Measurements from ENCODE around the gene RBFOX2.

RBFOX2 gene

GRCh38 chr22:35861451-35861850, 167.2 kb downstream of the RBFOX2 start:
- DNase-seq (ENCODE audit: low read depth) = no peak

DNA sequence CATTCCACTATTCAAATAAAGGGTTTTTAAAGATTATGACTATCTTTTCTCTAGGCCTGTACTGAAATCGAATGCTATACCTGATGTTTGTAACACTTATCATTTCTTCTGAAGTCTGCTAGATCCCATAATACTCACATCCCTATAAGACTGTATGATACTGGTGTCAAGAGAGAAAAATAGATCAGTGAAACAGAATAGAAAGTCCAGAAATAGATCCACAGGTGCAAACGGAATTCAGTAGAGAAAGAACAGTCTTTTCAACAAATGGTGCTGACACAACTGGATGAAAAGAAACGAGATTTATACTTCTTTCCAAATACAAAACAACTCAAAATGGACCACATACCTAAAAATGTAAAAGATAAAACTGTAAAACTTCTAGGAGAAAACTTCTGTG, 167.8 kb downstream of the RBFOX2 start:
- no peak for DNase-seq (ENCODE audit: low read depth)

GRCh38 chr22:35860087-35860733, 168.4 kb downstream of the RBFOX2 start:
- DNase-seq (ENCODE audit: low read depth) = no peak

- no peak for DNase-seq (ENCODE audit: low read depth)
Measured at GRCh38 chr22:35854334-35854733, 174.3 kb downstream of the RBFOX2 start.

DNA sequence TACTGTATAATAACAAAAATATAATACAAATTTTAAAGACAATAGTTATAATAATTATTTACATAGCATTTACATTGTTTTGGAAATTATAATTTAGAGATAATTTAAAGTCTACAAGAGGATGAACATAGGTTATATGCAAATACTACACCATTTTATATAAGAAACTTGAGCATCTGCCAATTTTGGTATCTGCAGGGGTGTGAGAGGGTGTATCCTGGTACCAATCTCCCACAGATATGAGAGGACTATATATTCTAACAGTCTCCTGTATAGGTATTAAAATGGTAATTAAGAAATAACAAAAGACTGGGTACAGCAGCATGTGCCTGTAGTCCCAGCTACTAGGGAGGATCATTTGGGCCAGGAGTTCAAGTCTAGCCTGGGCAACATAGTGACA, 176.5 kb downstream of the RBFOX2 start:
- no peak for DNase-seq (ENCODE audit: low read depth)

- DNase-seq (ENCODE audit: low read depth) = no peak
Measured at GRCh38 chr22:35850831-35851230, 177.8 kb downstream of the RBFOX2 start.

- no peak for DNase-seq (ENCODE audit: low read depth)
Measured at GRCh38 chr22:35846804-35847203, 181.8 kb downstream of the RBFOX2 start.

- no peak for DNase-seq (ENCODE audit: low read depth)
Measured at GRCh38 chr22:35844886-35845285, 183.7 kb downstream of the RBFOX2 start.

DNA sequence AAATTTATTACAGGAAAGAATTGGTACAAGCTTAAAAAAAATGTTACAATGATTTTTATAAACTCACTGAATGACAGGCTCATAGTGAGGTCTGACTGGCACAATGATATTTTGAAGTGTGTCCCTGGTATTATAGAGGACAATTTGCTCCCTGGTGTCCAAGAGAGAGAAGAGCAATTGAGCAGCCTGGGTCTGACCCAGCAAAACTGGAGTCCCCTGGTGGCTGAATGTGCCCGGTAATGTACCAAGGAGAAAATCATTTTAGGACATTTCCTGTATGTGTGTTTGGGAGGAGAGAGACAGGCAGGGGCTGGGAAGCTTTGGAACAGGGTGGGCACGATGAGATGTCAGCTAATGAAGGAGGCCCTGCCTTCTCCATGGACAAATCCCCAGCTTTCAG, 185.7 kb downstream of the RBFOX2 start:
- no peak for DNase-seq (ENCODE audit: low read depth)

- DNase-seq (ENCODE audit: low read depth) = no peak
Measured at GRCh38 chr22:35842519-35842913, 186.1 kb downstream of the RBFOX2 start.

DNA sequence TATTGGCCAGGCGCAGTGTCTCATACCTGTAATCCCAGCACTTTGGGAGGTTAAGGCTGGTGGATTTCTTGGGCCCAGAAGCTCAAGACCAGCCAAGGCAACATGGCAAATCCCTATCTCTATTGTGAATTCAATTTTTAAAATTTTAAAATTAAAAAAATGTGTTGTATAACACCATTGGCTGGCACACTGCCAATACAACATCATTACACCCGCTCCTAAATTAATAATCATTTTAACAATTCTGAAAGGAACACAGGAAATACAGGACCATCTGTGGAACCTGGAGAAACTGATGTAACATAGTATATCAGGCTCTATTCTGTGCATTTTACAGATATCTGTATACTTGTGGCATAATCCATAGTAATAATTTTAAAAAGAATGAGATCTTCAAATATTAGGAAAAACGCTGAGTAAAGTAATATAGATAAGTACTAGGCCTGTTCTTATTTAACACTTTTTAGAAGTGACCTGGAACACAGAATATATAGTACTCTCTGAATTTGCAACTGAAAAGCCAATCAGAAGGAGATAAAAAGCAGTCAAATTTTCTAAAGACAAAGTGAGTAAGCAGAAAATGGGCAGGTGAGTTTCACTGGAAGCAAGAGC, 186.6 kb downstream of the RBFOX2 start:
- DNase-seq (ENCODE audit: low read depth) = no peak

DNA sequence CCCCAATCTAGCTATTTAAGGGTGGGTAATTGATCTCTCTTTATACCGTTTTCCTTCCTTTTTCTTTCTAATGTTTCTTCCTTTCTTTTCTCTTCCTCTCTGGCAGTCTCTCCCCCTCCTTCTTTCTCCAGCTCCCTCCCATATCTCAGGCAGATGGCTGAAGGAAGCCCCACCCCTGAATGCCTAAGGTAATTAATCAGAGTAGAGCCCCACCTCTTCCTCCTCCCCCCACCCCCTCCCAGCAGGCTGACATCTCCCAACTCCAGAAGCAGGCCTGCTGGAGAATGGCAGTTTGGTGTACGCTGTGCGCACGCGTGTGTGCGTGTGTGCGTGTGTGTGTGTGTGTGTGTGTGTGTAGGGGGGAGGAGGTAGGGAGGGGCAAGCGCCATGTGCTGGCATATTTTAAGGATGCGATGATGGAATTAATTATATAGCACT, 188.3 kb downstream of the RBFOX2 start:
- no peak for DNase-seq (ENCODE audit: low read depth)

GRCh38 chr22:35839841-35840301, 188.8 kb downstream of the RBFOX2 start:
- DNase-seq (ENCODE audit: low read depth) = no peak

DNA sequence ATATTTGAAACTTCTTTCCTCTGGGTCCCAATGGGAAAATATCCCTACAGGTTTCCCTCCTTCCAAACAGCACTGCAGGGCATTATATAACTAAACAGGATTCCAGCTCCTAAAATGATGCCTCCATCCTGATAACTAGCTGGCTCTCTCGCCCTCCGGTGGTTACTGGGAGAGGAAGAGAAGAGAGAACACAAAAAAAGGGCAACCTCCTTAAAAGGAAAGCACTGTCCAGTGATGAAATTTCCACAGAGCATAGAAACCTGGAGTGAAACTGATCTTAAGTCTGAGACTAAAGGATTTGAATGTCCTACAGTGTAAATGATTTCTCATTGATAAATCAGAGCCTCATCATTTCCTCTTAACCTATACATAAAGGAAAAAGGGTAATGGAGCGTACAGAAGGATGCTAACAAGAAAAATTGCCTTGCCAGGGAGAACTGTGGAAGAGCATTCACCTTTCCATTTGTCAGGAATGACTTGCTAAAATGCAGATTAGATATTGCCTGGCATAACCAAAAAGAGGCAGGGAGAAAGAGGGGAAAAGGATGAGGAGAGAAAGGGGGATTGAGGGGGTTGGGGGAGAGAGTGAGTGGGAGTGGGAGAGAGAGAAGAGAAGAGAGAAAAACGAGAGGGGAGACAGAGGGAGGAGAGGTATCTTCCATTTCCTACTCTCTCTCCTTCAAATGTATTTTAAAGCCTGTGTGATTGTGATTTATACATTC, 189.6 kb downstream of the RBFOX2 start:
- no peak for DNase-seq (ENCODE audit: low read depth)

GRCh38 chr22:35837101-35837727, 191.4 kb downstream of the RBFOX2 start:
- no peak for DNase-seq (ENCODE audit: low read depth)

DNA sequence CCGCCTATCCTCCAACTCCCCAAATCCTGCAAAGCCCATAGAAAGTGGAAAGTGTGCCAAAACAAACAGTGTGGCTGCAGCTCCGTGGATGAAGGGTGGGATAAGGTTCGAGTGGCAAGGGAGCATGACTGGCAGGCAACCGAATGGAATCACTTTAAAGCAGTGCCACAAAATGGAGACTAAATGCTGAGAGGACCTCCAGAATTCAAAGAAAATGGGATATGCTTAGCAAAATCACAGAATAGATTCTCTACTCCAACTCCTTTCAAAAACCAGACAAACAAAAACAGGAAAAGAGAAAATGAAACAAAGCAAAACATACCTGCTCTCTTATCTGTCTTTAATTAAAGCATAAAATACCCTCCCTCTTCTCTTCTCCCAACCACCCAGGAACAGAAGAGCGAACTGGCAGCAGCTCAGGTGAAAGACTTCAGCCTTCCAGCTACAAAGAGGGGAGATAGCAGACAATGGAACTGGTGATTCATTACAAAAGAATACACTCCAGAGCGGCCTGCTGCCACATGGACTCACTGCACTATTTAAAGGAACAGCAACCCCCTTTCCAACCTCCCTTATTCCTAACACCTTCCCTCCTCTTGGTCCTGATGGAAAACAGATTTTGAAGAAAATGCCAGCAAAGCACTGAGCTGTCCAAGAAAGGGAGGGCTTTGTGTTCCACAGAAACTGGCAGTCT, 192.5 kb downstream of the RBFOX2 start:
- no peak for DNase-seq (ENCODE audit: low read depth)

GRCh38 chr22:35835267-35835997, 193.2 kb downstream of the RBFOX2 start:
- DNase-seq (ENCODE audit: low read depth) = no peak

GRCh38 chr22:35834061-35834460, 194.6 kb downstream of the RBFOX2 start:
- no peak for DNase-seq (ENCODE audit: low read depth)

DNA sequence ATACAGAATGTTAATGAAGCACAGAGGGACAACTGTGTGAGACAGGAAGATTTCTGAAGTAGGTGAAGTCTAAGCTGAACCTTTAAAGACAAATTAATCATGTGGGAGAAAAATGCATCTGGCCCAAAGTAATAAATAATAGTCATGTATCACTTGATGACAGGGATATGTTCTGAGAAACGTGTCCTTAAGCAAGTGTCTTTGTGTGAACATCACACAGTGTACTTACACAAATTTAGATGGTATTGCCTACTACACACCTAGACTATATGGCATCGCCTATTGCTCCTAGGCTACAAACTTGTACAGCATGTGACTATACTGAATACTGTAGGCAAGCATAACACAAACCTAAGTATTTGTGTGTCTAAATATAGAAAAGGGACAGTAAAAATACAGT, 198.3 kb downstream of the RBFOX2 start:
- DNase-seq (ENCODE audit: low read depth) = no peak

- DNase-seq (ENCODE audit: low read depth) = no peak
Measured at GRCh38 chr22:35824256-35824655, 204.4 kb downstream of the RBFOX2 start.

GRCh38 chr22:35821654-35822053, 207.0 kb downstream of the RBFOX2 start:
- no peak for DNase-seq (ENCODE audit: low read depth)

DNA sequence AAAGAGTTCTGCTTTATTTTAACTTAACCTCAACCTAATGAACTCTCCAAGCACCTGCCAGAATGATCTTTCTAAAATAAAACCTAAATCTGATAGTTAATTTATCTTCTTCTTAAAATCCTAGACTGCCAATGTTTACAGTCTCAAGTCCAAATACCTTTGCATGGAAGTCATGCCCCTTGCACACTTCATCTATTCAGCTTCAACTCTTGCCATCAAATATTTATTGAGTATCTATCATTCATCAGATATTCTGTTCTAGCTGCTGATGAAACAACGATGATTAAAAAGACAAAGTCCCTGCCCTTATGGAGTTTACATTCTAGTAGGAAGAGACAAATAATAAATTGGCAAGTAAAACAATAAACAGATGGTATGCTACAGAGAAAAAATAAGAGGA, 209.2 kb downstream of the RBFOX2 start:
- DNase-seq (ENCODE audit: low read depth) = no peak
